8988T (cell line): ENCODE data around the gene IRF4.
A peak's percentile ranks its signal among the peaks of the same experiment; 100 is the strongest.

Experiments
- DNase-seq: peaks from one replicate; pipeline ENCODE4 v3.0.0; 2011

The IRF4 gene

DNA sequence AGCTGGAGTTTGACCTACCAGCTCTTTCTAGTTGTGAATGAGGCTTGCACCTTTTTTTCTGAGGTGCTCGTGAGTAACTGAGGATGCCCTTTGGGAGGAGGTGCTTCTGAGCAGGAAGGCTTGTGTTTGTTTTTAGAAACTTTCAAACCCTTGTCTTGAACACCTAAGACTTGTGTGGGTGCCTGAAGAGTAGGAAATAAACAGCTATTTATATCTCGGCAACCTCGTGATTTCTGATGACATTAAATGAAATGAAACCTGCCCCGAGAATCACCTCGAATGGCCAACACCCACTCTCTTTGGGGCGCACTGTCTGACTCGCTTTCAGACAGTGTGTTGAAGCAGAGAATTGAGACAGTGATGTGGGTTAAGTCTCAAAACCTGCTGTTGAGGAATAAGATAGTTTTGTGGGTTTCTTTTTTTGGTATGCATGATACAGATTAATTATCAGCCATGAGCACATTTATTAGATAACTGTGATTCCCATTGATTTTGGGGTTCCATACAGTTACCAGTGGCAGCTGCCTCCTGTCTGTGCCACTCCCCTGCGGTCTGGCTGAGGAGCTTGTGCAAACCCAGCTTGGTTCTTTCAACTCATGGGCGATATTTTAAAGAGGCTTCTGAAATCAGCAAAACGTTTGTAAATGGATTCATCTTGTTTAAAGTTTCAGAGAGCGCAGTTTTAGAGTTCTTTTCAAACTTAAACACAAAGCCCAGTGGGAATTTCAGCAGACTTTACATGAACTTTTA lies 8.4 kb downstream of the IRF4 start:
- DNase-seq, result no peak

GRCh38 chr6:400815-401214 lies 9.3 kb downstream of the IRF4 start:
- no peak for DNase-seq

DNA sequence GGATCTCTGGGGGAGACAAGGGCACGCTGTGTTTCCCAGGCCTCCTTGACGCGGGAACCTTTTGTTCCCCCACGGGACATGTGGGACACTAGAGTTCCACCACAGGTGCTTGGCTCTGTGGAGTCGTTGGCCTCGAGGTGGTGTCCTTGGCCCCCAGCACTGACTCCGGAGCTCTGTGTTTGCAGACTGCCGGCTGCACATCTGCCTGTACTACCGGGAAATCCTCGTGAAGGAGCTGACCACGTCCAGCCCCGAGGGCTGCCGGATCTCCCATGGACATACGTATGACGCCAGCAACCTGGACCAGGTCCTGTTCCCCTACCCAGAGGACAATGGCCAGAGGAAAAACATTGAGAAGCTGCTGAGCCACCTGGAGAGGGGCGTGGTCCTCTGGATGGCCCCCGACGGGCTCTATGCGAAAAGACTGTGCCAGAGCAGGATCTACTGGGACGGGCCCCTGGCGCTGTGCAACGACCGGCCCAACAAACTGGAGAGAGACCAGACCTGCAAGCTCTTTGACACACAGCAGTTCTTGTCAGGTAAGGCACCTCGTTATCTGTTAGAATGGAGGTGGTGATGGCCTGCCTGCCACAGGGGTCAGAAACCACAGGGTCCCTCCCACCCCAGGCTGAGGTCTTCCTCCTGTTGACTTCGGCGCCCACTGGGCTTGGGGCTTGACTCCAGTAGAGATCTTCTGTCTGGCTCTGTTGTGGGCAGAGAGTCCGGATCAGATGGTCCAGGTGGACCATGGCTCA lies 9.9 kb downstream of the IRF4 start:
- no peak for DNase-seq

- DNase-seq, result no peak
Observed at GRCh38 chr6:401994-402640, 10.6 kb downstream of the IRF4 start.

- DNase-seq, result no peak
Observed at GRCh38 chr6:402901-403658, 11.5 kb downstream of the IRF4 start.

- no peak for DNase-seq
Observed at GRCh38 chr6:403659-404655, 12.4 kb downstream of the IRF4 start.

GRCh38 chr6:404685-405423 lies 13.3 kb downstream of the IRF4 start:
- no peak for DNase-seq

DNA sequence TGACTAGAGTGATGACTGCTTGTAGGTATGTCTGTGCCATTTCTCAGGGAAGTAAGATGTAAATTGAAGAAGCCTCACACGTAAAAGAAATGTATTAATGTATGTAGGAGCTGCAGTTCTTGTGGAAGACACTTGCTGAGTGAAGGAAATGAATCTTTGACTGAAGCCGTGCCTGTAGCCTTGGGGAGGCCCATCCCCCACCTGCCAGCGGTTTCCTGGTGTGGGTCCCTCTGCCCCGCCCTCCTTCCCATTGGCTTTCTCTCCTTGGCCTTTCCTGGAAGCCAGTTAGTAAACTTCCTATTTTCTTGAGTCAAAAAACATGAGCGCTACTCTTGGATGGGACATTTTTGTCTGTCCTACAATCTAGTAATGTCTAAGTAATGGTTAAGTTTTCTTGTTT lies 16.6 kb downstream of the IRF4 start:
- no peak for DNase-seq

- DNase-seq, result no peak
Observed at GRCh38 chr6:408599-409102, 17.1 kb downstream of the IRF4 start.

DNA sequence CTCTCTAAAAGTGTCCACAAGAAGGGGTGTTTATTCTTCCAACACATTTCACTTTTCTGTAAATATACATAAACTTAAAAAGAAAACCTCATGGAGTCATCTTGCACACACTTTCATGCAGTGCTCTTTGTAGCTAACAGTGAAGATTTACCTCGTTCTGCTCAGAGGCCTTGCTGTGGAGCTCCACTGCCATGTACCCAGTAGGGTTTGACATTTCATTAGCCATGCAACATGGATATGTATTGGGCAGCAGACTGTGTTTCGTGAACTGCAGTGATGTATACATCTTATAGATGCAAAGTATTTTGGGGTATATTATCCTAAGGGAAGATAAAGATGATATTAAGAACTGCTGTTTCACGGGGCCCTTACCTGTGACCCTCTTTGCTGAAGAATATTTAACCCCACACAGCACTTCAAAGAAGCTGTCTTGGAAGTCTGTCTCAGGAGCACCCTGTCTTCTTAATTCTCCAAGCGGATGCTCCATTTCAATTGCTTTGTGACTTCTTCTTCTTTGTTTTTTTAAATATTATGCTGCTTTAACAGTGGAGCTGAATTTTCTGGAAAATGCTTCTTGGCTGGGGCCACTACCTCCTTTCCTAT lies 17.9 kb downstream of the IRF4 start:
- no peak for DNase-seq

DNA sequence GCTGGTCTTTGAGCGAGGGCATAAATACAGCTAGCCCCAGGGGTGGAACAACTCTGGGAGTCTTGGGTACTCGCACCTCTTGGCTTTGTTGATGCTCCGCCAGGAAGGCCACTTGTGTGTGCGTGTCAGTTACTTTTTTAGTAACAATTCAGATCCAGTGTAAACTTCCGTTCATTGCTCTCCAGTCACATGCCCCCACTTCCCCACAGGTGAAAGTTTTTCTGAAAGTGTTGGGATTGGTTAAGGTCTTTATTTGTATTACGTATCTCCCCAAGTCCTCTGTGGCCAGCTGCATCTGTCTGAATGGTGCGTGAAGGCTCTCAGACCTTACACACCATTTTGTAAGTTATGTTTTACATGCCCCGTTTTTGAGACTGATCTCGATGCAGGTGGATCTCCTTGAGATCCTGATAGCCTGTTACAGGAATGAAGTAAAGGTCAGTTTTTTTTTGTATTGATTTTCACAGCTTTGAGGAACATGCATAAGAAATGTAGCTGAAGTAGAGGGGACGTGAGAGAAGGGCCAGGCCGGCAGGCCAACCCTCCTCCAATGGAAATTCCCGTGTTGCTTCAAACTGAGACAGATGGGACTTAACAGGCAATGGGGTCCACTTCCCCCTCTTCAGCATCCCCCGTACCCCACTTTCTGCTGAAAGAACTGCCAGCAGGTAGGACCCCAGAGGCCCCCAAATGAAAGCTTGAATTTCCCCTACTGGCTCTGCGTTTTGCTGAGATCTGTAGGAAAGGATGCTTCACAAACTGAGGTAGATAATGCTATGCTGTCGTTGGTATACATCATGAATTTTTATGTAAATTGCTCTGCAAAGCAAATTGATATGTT lies 19.2 kb downstream of the IRF4 start:
- DNase-seq, result no peak

DNA sequence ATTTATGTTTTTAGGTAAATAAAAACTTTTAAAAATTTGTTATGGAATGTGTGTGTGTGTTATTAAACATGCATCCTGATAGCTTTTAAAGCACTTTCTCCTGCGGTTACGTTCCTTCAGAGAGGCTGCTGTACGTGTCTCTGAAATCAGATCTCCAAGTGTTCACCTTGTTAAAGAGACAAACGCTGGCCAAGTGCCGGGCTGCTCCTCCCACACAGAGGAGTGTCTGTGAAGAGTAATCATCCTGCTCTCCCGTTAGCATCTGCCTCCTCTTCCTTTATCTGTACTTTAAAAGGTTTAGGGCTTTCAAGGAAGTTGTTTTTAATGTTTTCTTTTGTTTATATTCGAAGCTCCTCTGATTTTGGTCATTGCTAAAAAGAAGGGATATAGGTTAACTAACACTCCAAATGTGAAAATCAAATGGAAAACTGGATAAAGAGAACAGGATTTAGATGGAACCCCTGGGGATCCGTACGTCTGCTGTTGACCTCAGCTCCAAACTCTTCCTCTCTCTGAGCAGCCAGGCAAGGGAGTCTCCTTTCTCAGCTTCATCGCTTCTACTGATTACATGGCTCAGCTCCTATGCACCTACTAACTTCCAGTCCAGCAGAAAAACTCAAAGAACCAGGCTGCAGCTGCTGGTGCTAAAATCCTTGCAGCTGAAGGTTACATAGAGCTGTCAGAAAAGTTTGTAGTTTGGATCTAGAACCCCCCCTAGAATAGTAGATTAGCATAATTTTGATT lies 20.0 kb downstream of the IRF4 start:
- DNase-seq, result no peak

GRCh38 chr6:412146-412886 lies 20.8 kb downstream of the IRF4 start:
- no peak for DNase-seq

- no peak for DNase-seq
Observed at GRCh38 chr6:414447-414846, 22.9 kb downstream of the IRF4 start.

DNA sequence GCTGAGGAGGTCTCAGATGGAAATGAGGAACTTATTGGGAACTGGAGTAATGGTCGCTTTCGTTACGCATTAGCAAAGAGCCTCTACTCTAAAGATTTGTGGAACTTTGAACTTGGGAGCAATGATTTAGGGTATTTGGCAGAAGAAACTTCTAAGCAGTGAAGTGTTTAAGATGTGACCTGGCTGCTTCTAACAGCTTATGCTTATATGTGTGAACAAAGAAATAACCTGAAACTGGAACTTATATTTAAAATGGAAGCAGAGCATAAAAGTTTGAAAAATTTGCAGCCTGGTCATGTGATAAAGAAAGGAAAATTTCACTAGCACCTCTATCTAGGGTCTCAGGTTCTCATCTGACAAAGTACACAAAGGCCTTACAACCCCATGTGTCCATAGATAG lies 23.5 kb downstream of the IRF4 start:
- DNase-seq, result no peak

- DNase-seq, result no peak
Observed at GRCh38 chr6:421211-421610, 29.7 kb downstream of the IRF4 start.

DNA sequence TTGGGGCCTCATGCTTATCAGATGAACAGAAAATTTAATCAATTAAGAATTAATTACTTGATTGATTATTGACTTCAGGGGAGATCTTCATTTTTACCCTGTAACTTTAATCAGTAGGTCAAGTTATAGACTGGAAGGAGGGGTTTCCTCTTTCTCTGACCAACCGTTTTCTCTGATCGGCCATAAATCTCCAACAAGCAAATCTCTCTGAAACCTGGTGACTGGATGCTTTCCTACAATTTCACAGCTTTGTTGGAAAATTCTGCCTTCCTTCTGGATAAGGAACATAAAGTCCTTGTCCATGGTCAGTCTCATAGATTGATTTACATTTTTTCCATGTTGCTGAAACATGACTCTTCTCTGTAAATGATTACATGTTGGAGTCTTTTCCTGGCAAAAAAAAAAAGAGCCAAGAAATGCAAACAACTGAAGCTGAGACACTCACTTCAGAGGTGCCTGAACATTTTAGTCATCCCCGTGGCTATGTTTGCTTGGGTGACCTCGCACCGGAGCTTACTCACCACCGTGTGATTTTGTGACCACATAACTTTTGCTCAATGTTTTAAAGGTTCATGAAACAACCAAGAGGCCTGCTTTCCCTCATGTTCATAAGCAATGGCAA lies 31.0 kb downstream of the IRF4 start:
- DNase-seq, result peak; percentile 97
